NCI-H2107 treated with DMSO at 0.1 percent for 48 hours (cell line): Measurements from ENCODE around the gene PRDX1.
A peak's percentile ranks its signal among the peaks of the same experiment; 100 is the strongest.
"Not testable (repeated sequence)": the region's sequence is repeated elsewhere in the genome, so short reads cannot be mapped to it uniquely, and the experiment has no call there.

Source experiments
- DNase-seq: peaks from one replicate; lab custom pipeline; 2025; ENCODE audit not compliant: unreplicated experiment; lab: John Stamatoyannopoulos, UW

PRDX1 gene

GRCh38 chr1:45536886-45537285 is 15.2 kb upstream of the PRDX1 start:
- DNase-seq = no peak

- DNase-seq = no peak
These were observed 14.5 kb upstream of the PRDX1 start for GRCh38 chr1:45535988-45536766.

DNA sequence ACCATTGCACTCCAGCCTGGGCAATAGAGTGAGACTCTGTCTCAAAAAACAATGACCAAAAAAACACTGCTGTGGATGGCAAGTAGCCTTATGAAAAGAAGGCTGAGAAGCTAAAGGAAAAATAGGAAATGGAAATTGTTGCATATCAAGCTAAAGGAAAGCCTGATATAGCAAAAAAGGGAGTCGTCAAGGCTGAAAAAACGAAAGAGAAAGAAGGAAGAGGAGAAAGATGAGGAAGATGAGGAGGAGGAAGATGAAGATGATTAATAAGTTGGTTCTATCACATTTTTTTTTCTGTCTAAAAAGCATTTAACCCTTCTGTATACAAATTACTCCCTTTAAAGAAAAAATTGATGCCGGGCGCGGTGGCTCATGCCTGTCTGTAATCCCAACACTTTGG is 10.2 kb upstream of the PRDX1 start:
- DNase-seq = no peak

- no peak for DNase-seq
These were observed 9.0 kb upstream of the PRDX1 start for GRCh38 chr1:45530632-45531135.

GRCh38 chr1:45526135-45526644 is 4.5 kb upstream of the PRDX1 start:
- DNase-seq = no peak

DNA sequence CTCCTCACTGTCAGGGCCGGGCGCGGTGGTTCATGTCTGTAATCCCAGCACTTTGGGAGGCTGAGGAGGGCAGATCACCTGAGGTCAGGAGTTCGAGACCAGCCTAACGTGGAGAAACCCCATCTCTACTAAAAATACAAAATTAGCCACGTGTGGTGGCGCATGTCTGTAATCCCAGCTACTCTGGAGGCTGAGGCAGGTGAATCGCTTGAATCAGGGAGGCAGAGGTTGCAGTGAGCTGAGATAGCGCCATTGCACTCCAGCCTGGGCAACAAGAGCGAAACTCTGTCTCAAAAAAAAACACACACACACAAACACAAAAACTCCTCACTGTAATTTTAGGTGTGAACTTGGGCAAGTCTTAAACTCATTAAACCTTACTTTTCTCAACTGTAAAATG is 2.3 kb upstream of the PRDX1 start:
- DNase-seq = not testable (repeated sequence)

DNA sequence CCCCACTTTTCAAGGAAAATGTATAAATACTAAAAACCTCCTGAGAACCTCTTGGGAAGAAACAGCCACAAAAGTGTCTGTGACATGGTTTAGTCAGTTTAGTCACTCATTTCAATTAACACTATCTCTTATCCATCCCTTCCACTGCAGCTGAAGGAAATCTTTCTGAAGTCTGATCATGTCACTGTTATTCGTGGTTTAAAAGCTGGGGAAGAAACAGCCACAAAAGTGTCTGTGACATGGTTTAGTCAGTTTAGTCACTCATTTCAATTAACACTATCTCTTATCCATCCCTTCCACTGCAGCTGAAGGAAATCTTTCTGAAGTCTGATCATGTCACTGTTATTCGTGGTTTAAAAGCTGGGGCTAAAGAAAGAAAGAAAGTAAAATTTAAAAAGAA is 1.8 kb upstream of the PRDX1 start:
- DNase-seq = not testable (repeated sequence)

GRCh38 chr1:45522324-45523104 is 830 bp upstream of the PRDX1 start:
- DNase-seq = peak; percentile 83

DNA sequence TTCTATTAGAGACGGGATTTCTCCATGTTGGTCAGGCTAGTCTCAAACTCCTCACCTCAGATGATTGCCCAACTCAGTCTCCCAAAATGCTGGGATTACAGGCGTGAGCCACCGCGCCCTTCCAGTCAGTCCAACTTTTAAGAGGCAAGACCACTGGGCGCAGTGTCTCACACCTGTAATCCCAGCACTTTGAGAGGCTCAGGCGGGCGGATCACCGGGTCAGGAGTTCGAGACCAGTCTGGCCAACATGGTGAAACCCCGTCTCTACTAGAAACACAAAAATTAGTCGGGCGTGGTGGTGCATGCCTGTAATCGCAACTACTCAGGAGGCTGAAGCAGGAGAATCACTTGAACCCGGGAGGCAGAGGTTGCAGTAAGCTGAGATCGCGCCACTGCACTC is 1.9 kb downstream of the PRDX1 start:
- not testable (repeated sequence) for DNase-seq

DNA sequence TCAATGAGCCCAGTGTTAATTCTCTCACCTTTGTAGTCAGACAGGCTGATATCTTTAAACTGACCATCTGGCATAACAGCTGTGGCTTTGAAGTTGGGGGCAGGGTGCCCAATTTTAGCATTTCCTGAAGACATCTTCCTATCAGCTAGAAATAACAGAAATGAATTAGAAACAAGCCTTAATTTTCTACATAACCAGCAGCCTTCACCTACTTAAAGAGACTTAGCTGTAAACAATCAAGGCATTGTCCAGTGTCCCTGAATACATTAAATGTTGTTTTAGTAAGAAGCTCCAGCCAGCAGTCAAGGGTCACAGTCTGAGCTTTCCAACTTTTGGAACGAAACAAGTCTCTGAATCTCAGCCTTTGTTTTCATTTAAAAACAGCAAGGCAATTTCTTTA is 2.8 kb downstream of the PRDX1 start:
- no peak for DNase-seq

DNA sequence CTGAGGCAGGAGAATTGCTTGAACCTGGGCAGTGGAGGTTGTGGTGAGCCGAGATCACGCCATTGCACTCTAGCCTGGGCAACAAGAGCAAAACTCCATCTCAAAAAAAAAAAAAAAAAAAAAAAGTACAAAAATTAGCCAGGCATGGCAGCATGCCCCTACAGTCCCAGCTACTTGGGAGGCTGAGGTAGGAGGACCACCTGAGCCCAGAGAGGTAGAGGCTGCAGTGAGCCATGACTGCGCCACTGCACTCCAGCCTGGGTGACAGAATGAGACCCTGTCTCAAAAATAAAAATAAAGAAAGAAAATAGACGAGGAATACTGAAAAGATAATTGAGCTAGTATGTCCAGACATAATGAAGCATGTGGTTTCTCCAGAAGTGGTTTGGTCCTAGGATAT is 3.3 kb downstream of the PRDX1 start:
- not testable (repeated sequence) for DNase-seq

- DNase-seq = no peak
These were observed 5.2 kb downstream of the PRDX1 start for GRCh38 chr1:45516465-45516864.

DNA sequence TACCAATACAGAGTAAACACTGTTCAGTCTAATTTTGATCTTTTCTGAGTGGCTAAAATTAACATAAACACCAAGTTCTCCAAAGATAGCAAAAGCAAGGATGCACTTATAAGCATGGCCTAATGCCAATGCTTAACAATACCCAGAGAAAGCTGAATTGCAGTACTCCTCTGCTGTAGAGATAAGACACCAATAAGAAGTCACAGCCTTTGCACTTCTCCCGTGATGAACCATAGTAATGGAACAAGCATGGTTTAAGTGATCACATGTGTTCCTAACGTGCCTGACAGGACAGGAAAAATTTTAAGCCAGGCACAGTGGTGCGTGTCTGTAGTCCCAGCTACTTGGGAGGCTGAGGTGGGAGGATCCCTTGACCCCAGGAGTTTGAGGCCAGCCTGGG is 5.6 kb downstream of the PRDX1 start:
- DNase-seq = no peak

GRCh38 chr1:45513532-45514260 is 8.0 kb downstream of the PRDX1 start:
- not testable (repeated sequence) for DNase-seq

DNA sequence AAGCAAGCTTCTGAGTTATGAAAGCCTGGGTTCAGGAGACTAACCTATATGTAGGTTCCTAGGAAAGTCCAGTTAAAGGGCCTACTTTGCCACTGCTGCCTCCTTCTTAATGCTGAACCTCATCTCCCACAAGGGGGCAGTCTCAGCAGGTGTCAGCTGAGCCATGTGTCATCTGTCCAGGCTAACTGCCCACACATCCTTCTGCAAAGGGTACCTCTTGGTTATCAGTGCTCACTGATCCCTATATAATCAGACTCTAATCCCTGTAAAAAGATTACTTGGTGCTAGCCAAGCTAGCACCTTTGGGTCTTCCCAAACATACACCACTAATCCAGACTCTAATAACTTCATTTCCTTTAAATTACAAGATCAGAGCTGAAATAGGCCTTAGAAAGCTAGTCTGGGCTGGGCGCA is 9.0 kb downstream of the PRDX1 start:
- DNase-seq = peak; percentile 54

- DNase-seq = no peak
These were observed 10.6 kb downstream of the PRDX1 start for GRCh38 chr1:45510972-45511527.

GRCh38 chr1:45510036-45510971 is 11.4 kb downstream of the PRDX1 start:
- no peak for DNase-seq

DNA sequence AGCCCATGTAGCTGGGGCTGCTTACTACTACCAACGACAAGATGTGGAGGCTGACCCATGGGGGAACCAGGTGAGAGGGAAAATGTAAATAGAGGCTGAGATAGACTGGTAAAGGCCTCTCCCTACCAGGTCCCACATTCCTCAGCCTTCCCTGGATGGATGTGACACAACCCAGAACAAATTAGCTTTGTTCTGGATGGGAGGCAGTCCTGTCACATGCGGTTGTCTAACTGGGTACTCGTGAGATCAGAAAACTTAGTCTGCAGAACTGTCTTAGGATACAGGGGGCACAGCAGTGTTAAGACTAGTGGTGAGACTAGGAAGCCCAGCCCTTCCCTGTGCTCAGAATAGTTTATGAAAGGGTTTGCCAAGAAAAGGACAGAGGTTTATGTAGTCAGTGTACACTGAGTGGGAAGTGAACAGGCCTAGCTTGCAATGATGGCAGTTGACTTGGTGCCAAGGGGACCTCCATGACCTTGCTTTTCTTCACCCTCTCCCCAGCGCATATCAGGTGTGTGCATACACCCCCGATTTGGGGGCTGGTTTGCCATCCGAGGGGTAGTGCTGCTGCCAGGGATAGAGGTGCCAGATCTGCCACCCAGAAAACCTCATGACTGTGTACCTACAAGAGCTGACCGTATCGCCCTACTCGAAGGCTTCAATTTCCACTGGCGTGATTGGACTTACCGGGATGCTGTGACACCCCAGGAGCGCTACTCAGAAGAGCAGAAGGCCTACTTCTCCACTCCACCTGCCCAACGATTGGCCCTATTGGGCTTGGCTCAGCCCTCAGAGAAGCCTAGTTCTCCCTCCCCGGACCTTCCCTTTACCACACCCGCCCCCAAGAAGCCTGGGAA is 13.2 kb downstream of the PRDX1 start:
- DNase-seq = no peak

GRCh38 chr1:45507893-45508292 is 13.8 kb downstream of the PRDX1 start:
- no peak for DNase-seq
